PC-9 (cell line): ENCODE data around the gene THAP7. TPM values are rescaled to one million over a fixed set of nuclear protein-coding genes. Genes with fewer than 3 reads are reported as not detected.
A peak's percentile ranks its signal among the peaks of the same experiment; 100 is the strongest.

Source experiments
- BruUV-seq: library from RNA; stranded (reverse); fragments of 400-500 nt; replicated peaks from 2 replicates; lab custom pipeline; 2021; lab: Mats Ljungman, UMichigan
- CTCF ChIA-PET: fragments of 300-600 bp; sonication (Branson Sonifier 250); formaldehyde crosslinking; loops from one replicate; lab custom pipeline; 2022; ENCODE audit warnings: antibody characterized with exemption; lab: Charles Lee
- POLR2A ChIA-PET: fragments of 300-600 bp; sonication (Branson Sonifier 250); formaldehyde crosslinking; loops from one replicate; lab custom pipeline; 2022; ENCODE audit warnings: antibody characterized with exemption; ENCODE audit not compliant: unreplicated experiment; lab: Charles Lee
- DNase-seq, 2 experiments: peaks; one replicate each; pipeline versions ENCODE4 v3.0.0 to v3.0.0-alpha.2; 2015 to 2022; ENCODE audit warnings: mixed read lengths in 1 of 2
- H2AFZ ChIP-seq: fragments of 200-600 bp; sonication (generic); 2 replicates; pipeline ENCODE4 v1.8.1; 2017; ENCODE audit warnings: antibody characterized with exemption
- H3F3A ChIP-seq: fragments of 200-600 bp; sonication (generic); 2 replicates; pipeline ENCODE4 v1.8.1; 2017; ENCODE audit warnings: antibody characterized with exemption, mild to moderate bottlenecking, low read depth; ENCODE audit not compliant: insufficient read depth
- H3K27ac ChIP-seq: fragments of 200-600 bp; sonication (generic); 2 replicates; pipeline ENCODE4 v1.6.1; 2016; ENCODE audit warnings: mixed run types
- H3K27me3 ChIP-seq: fragments of 200-600 bp; sonication (generic); 2 replicates; pipeline ENCODE4 v1.6.1; 2016; ENCODE audit warnings: low read depth, mixed run types; ENCODE audit not compliant: insufficient read depth
- H3K36me3 ChIP-seq: fragments of 200-600 bp; sonication (generic); 2 replicates; pipeline ENCODE4 v1.6.1; 2016; ENCODE audit warnings: low read depth, mixed run types
- H3K4me1 ChIP-seq: fragments of 200-600 bp; sonication (generic); replicated peaks from 2 replicates; pipeline ENCODE4 v1.6.1; 2016; ENCODE audit warnings: mixed run types; ENCODE audit not compliant: insufficient read depth
- H3K4me2 ChIP-seq: fragments of 200-600 bp; sonication (generic); 2 replicates; pipeline ENCODE4 v1.6.1; 2017; ENCODE audit warnings: mixed run types
- H3K4me3 ChIP-seq: fragments of 200-600 bp; sonication (generic); 2 replicates; pipeline ENCODE4 v1.6.1; 2016; ENCODE audit warnings: mixed run types
- H3K79me2 ChIP-seq: fragments of 200-600 bp; sonication (generic); 2 replicates; pipeline ENCODE4 v1.6.1; 2017; ENCODE audit warnings: low read depth, mixed run types
- H3K9me2 ChIP-seq: fragments of 200-600 bp; sonication (generic); 2 replicates; pipeline ENCODE4 v1.8.1; 2017; ENCODE audit warnings: mild to moderate bottlenecking; ENCODE audit not compliant: insufficient read depth
- H3K9me3 ChIP-seq: fragments of 200-600 bp; sonication (generic); 2 replicates; pipeline ENCODE4 v1.8.1; 2016; ENCODE audit warnings: low read depth; ENCODE audit not compliant: insufficient read depth
- H4K20me1 ChIP-seq: fragments of 200-600 bp; sonication (generic); 2 replicates; pipeline ENCODE4 v1.8.1; 2017; ENCODE audit not compliant: insufficient read depth
- EZH2 ChIP-seq: fragments of 200-600 bp; sonication (generic); IDR thresholded peaks from 2 replicates; pipeline ENCODE4 v1.8.0; 2017; ENCODE audit warnings: antibody characterized with exemption, low read depth
- intact Hi-C: fragments of 100-400 bp; cut with micrococcal nuclease; formaldehyde crosslinking; loops from one replicate; pipeline ENCODE4 v1.10.0; 2022; ENCODE audit not compliant: unreplicated experiment
- total RNA-seq: library from RNA; stranded (reverse); gene quantifications from 2 replicates; pipeline ENCODE4 v1.2.3, GENCODE V29; 2021
- TF ChIP-seq, protein P1 (sequence below): fragments of 200-600 bp; sonication (generic); conservative IDR thresholded peaks from 2 replicates; pipeline ENCODE4 v1.6.1; 2017; ENCODE audit warnings: mixed run types, antibody characterized with exemption, mild to moderate bottlenecking, moderate library complexity

The THAP7 gene
- total RNA-seq, 1 experiment from 2014 or later: 17.0 TPM

DNA sequence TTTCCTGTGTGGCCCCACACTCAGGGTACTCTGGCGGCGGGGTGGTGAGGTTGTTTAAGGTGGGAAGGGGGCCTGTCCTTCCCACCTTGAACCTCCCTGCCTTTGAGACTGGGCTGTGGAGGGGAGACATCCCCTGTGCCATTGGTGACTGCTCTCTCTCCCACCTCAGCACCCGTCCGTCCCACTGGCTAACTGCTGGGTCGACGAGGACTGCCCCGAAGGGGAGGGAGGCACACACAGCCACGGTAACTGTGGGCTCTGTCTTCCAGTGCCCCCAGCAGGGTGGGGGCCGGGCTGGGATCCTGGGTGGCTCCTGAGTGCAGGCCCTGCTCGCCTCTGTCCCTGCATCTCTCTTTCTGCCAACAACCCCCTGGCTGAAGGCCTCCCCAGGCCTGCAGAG is 20.6 kb upstream of the THAP7 start:
- no peak overlapping the region for H3K4me3 ChIP-seq
- no peaks in the 10 kb centered on the region for H3K36me3 ChIP-seq
- no peak overlapping the region for H3K4me2 ChIP-seq
- ChIA-PET POLR2A (no interaction called here), CTCF (no interaction called here)
- H3K9me3 ChIP-seq: no peaks in the 10 kb centered on the region
- H3K9me2 ChIP-seq: no peaks in the 10 kb centered on the region
- H3K4me1 ChIP-seq: no peaks in the 10 kb centered on the region
- DNase-seq: no peak
- H3K79me2 ChIP-seq: no peaks in the 10 kb centered on the region
- TF ChIP-seq, protein P1, sequence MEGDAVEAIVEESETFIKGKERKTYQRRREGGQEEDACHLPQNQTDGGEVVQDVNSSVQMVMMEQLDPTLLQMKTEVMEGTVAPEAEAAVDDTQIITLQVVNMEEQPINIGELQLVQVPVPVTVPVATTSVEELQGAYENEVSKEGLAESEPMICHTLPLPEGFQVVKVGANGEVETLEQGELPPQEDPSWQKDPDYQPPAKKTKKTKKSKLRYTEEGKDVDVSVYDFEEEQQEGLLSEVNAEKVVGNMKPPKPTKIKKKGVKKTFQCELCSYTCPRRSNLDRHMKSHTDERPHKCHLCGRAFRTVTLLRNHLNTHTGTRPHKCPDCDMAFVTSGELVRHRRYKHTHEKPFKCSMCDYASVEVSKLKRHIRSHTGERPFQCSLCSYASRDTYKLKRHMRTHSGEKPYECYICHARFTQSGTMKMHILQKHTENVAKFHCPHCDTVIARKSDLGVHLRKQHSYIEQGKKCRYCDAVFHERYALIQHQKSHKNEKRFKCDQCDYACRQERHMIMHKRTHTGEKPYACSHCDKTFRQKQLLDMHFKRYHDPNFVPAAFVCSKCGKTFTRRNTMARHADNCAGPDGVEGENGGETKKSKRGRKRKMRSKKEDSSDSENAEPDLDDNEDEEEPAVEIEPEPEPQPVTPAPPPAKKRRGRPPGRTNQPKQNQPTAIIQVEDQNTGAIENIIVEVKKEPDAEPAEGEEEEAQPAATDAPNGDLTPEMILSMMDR: no peak
- no peak for TF ChIP-seq EZH2
- no TSS peak for BruUV-seq
- H3K27ac ChIP-seq: no peak overlapping the region
- no peaks in the 10 kb centered on the region for H4K20me1 ChIP-seq
- no peak overlapping the region for H2AFZ ChIP-seq
- H3F3A ChIP-seq: no peaks in the 10 kb centered on the region
- H3K27me3 ChIP-seq: no peaks in the 10 kb centered on the region
- intact Hi-C loops: no loop called here

DNA sequence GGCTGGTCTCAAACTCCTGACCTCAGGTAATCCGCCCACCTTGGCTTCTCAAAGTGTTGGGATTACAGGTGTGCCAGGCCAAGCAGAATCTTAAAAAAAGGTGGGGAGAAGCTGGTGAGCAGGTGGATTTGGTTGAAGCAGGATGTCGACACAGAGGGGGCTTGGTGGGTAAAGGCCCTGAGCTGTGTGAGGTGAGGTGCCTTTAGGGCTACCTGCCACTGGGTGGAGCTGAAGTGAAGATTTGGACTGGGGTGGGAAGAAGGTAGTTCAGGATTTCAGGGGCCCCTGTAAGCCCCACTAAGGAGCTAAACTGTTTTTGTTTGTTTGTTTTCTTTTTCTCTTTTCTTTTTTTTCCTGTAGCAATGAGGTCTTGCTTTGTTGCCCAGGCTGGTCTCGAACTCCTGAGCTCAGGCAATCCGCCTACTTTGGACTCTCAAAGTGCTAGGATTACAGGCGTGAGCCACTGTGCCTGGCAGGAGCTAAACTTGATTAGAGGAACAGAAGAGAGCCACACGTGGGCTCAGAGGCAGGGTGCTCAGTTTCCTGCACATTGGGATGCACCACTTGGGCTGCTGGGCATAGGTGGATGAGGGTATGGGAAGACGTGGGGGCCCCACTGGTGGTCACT is 19.0 kb upstream of the THAP7 start:
- no peaks in the 10 kb centered on the region for H3K27me3 ChIP-seq
- BruUV-seq: no TSS peak
- DNase-seq: no peak

DNA sequence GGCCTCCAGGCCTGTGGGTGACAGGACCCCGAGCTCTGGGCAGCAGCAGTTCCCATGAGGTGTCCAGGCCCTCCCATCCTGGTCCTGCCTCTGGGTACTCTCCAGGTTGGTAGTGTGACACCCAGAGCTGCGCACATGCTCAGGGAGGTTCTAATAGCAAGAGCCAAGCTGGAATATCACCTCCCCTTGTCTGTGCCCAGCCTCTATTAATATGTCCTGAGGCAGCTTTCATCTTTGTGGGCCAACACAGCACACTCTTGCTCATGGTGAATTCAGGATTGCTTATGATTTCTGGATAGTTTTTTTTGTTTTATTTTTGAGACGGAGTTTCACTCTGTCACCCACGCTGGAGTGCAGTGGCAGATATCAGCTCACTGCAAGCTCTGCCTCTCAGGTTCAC is 16.4 kb upstream of the THAP7 start:
- TF ChIP-seq EZH2: no peak
- TF ChIP-seq, protein P1: no peak
- CTCF ChIA-PET: no interaction called here

More for the DNA sequence above, 19.0 kb upstream of the THAP7 start:
- H3F3A ChIP-seq: no peaks in the 10 kb centered on the region
- no peak for TF ChIP-seq EZH2
- TF ChIP-seq, protein P1: peak; percentile 49
- POLR2A ChIA-PET: no interaction called here
- no peak overlapping the region for H3K4me3 ChIP-seq
- no peaks in the 10 kb centered on the region for H4K20me1 ChIP-seq
- intact Hi-C loops: no loop called here
- no peak overlapping the region for H2AFZ ChIP-seq
- no peak overlapping the region for H3K4me2 ChIP-seq
- no peaks in the 10 kb centered on the region for H3K9me3 ChIP-seq
- CTCF ChIA-PET: interaction anchor here (0.7 kb wide), 1 partner anchor 243 kb away, joined by 3 read pairs; no protein-coding TSS in a partner anchor
- no peaks in the 10 kb centered on the region for H3K4me1 ChIP-seq
- H3K36me3 ChIP-seq: no peaks in the 10 kb centered on the region
- H3K9me2 ChIP-seq: no peaks in the 10 kb centered on the region
- no peak overlapping the region for H3K27ac ChIP-seq
- no peaks in the 10 kb centered on the region for H3K79me2 ChIP-seq

More for the DNA sequence above, 16.4 kb upstream of the THAP7 start:
- H3K4me2 ChIP-seq: no peak overlapping the region
- no peaks in the 10 kb centered on the region for H3K79me2 ChIP-seq
- POLR2A ChIA-PET: no interaction called here
- H3K27ac ChIP-seq: no peak overlapping the region
- no peak for DNase-seq
- H3F3A ChIP-seq: no peaks in the 10 kb centered on the region
- no peaks in the 10 kb centered on the region for H3K36me3 ChIP-seq
- no peak overlapping the region for H2AFZ ChIP-seq
- H3K9me3 ChIP-seq: no peaks in the 10 kb centered on the region
- peaks cover 15% of the 10 kb centered on the region for H3K4me1 ChIP-seq
- H3K27me3 ChIP-seq: no peaks in the 10 kb centered on the region
- H4K20me1 ChIP-seq: no peaks in the 10 kb centered on the region
- intact Hi-C loops: no loop called here
- no TSS peak for BruUV-seq
- H3K4me3 ChIP-seq: no peak overlapping the region
- H3K9me2 ChIP-seq: no peaks in the 10 kb centered on the region
